ENCODE data around the gene SHBG. TPM values are rescaled to one million over a fixed set of nuclear protein-coding genes. Genes with fewer than 3 reads are reported as not detected.
A peak's percentile ranks its signal among the peaks of the same experiment; 100 is the strongest.
"Not testable (repeated sequence)": the region's sequence is repeated elsewhere in the genome, so short reads cannot be mapped to it uniquely, and the experiment has no call there.

The SHBG gene
- total RNA-seq, 2 experiments from 2014 or later = not detected

DNA sequence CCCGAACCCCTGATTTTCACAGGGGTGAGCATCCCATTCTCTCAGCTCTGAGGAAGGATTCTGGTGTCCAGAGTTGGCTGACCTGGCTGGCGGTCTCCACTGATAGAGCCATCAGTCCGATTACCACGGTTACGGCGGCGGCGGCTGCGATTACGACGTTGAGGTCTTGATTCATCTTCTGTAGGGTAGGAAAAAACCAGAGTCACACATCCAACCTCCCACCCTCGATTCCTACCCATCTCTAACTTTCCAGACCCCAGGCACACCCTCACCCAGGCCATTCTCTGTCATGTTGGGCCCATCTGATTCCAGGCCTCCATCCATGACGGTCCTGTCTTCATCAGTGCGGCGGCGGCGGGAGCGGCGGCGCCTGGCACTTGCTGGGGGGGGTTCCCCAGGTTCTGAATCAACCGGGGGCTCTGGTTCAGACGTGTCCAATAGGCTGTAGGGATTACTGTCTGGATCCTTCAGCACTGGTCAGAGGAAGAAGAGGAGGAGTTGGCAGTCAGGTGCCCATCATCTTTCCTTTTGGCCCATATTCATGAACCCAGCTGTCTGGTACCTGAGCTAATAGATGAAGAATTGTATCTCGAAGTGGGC is 37.4 kb upstream of the SHBG start:
- TF ChIP-seq, protein P1, sequence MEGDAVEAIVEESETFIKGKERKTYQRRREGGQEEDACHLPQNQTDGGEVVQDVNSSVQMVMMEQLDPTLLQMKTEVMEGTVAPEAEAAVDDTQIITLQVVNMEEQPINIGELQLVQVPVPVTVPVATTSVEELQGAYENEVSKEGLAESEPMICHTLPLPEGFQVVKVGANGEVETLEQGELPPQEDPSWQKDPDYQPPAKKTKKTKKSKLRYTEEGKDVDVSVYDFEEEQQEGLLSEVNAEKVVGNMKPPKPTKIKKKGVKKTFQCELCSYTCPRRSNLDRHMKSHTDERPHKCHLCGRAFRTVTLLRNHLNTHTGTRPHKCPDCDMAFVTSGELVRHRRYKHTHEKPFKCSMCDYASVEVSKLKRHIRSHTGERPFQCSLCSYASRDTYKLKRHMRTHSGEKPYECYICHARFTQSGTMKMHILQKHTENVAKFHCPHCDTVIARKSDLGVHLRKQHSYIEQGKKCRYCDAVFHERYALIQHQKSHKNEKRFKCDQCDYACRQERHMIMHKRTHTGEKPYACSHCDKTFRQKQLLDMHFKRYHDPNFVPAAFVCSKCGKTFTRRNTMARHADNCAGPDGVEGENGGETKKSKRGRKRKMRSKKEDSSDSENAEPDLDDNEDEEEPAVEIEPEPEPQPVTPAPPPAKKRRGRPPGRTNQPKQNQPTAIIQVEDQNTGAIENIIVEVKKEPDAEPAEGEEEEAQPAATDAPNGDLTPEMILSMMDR (IDR thresholded peaks at IDR 0.05) = no peak
- Mint-ChIP-seq H3K4me1 (ENCODE audit: low read depth) (no peaks in the 10 kb centered on the region), H3K27ac (no peak overlapping the region), H3K36me3 (ENCODE audit: low read depth) (peaks cover 55% of the 10 kb centered on the region), H3K9me3 (no peaks in the 10 kb centered on the region), H3K4me3 (no peak overlapping the region), H3K27me3 (no peaks in the 10 kb centered on the region)
- ATAC-seq = no peak
- intact Hi-C loops (cut with micrococcal nuclease) = no loop called here
- DNase-seq = no peak
- POLR2A ChIA-PET = interaction anchor here (0.8 to 1.5 kb wide), 3 partner anchors 12 to 94 kb away, joined by 3 read pairs; partner anchors contain the start of gene CD68
- CTCF ChIA-PET = interaction anchor here (0.6 to 1.1 kb wide), 3 partner anchors 26 to 81 kb away, joined by 3 to 5 read pairs (median 3); no protein-coding TSS in a partner anchor

DNA sequence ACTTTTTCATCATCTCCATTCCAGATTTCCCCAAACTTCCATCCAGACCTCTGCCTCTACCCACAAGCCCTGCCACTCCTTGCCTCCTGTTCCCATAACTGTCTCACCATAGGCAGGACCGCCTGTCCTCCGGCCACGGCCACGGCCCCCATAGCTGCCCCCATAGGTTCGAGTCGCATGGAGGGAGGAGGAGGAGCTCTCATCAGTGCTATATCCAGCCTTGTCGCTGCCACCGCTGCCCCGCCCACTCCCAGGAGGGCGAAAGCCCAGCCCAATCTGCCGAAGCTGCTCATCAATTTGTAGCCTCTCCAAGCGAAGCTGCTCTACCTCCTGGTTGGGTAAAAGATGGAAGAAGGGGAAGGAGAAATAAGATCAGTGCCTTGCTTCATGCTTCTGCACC is 36.6 kb upstream of the SHBG start:
- H3K4me1 Mint-ChIP-seq (ENCODE audit: low read depth) = no peaks in the 10 kb centered on the region
- H3K27me3 Mint-ChIP-seq = no peaks in the 10 kb centered on the region
- DNase-seq (no peak), ATAC-seq (no peak)
- TF ChIP-seq, protein P1 (IDR thresholded peaks at IDR 0.05) = no peak
- H3K27ac Mint-ChIP-seq = peak overlapping the region; percentile 8
- peaks cover 47% of the 10 kb centered on the region for H3K36me3 Mint-ChIP-seq (ENCODE audit: low read depth)
- H3K4me3 Mint-ChIP-seq = no peak overlapping the region
- no peaks in the 10 kb centered on the region for H3K9me3 Mint-ChIP-seq
- ChIA-PET POLR2A (interaction anchor here (1.2 to 1.5 kb wide), 2 partner anchors 13 to 93 kb away, joined by 3 read pairs; no protein-coding TSS in a partner anchor), CTCF (interaction anchor here (0.8 to 2.1 kb wide), 2 partner anchors 33 to 94 kb away, joined by 3 to 7 read pairs; partner anchors contain the start of gene TP53)
- intact Hi-C loops (cut with micrococcal nuclease) = no loop called here

DNA sequence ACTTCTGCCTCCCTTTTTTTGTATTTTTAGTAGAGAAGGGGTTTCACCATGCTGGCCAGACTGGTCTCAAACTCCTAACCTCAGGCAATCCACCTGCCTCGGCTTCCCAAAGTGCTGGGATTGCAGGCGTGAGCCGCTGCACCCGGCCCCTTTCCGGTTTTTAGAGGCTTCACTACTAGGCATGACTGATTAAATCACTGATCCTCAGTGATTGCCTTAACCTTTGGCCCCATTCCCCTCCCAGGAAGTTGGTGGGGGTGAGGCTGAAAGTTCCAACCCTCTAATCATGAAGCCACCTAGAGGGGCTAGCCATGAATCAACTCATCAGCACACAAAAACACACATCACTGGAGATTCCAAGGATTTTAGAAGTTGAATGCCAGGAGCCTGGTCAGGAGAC is 32.4 kb upstream of the SHBG start:
- H3K27ac Mint-ChIP-seq; H3K9me3 Mint-ChIP-seq; intact Hi-C loops (cut with micrococcal nuclease); DNase-seq; ATAC-seq; POLR2A ChIA-PET; H3K4me3 Mint-ChIP-seq; H3K4me1 Mint-ChIP-seq (ENCODE audit: low read depth); H3K27me3 Mint-ChIP-seq: not testable (repeated sequence)
- CTCF ChIA-PET = interaction anchor here (0.6 kb wide), 2 partner anchors 13 to 82 kb away, joined by 3 read pairs; no protein-coding TSS in a partner anchor
- H3K36me3 Mint-ChIP-seq (ENCODE audit: low read depth) = peaks cover 41% of the 10 kb centered on the region

DNA sequence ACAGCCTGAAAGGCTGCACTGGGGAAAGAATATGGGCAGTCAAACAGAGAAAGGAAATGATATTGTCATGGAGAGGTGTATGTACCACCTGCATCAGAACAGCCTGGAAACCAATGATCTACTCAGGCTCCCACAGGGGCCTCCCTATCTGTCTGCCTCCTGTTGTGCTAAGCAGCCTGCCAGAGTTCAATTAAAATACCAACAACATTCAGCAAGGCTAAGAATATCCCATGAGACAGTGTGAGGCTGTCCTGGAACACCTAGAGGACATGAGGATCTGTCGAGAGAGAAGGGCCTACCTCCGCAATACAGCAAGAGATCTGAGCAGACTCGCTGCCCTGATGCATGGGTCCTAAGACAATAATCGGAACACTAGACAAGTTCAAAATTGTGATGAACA is 23.7 kb upstream of the SHBG start:
- H3K27me3 Mint-ChIP-seq = no peaks in the 10 kb centered on the region
- TF ChIP-seq, protein P1 (IDR thresholded peaks at IDR 0.05) = no peak
- no peak for DNase-seq
- intact Hi-C loops (cut with micrococcal nuclease) = no loop called here
- no peak overlapping the region for H3K4me3 Mint-ChIP-seq
- CTCF ChIA-PET = interaction anchor here (0.9 to 1.1 kb wide), 2 partner anchors 9 to 18 kb away, joined by 3 to 4 read pairs; no protein-coding TSS in a partner anchor
- POLR2A ChIA-PET = interaction anchor here (0.7 to 1.5 kb wide), 2 partner anchors 8 to 73 kb away, joined by 3 to 4 read pairs; no protein-coding TSS in a partner anchor
- peaks cover 15% of the 10 kb centered on the region for H3K4me1 Mint-ChIP-seq (ENCODE audit: low read depth)
- ATAC-seq = no peak
- H3K9me3 Mint-ChIP-seq = no peaks in the 10 kb centered on the region
- peaks cover 19% of the 10 kb centered on the region for H3K36me3 Mint-ChIP-seq (ENCODE audit: low read depth)
- no peak overlapping the region for H3K27ac Mint-ChIP-seq

DNA sequence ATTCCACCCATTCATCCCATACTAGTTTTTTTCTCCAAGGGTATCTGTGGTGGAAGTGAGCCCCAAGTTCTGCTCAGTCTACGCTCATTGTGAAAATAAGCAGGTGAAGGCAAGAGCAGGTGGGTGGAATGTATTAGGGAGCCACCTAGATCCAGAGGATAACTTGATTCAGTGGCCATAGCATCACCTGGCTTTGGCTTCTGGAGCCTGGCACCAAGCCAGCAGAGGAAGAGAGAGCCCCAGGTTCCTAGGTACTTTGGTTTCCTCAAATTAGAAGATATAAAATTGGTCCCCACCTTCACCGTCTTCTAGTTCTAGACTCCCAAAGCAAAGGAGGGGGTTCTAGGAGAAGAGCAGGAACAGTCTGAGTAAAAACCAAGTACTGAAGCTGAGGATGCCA is 19.3 kb upstream of the SHBG start:
- intact Hi-C loops (cut with micrococcal nuclease) = no loop called here
- H3K4me1 Mint-ChIP-seq (ENCODE audit: low read depth) = peaks cover 37% of the 10 kb centered on the region
- TF ChIP-seq, protein P1 (IDR thresholded peaks at IDR 0.05) = no peak
- no peaks in the 10 kb centered on the region for H3K9me3 Mint-ChIP-seq
- peaks cover 7% of the 10 kb centered on the region for H3K36me3 Mint-ChIP-seq (ENCODE audit: low read depth)
- POLR2A ChIA-PET = interaction anchor here (1.9 kb wide), 1 partner anchor 15 kb away, joined by 7 read pairs; no protein-coding TSS in a partner anchor
- H3K27me3 Mint-ChIP-seq = no peaks in the 10 kb centered on the region
- DNase-seq = no peak
- ATAC-seq = no peak
- no peak overlapping the region for H3K27ac Mint-ChIP-seq
- CTCF ChIA-PET = interaction anchor here (1.0 kb wide), 1 partner anchor 13 kb away, joined by 3 read pairs; no protein-coding TSS in a partner anchor
- no peak overlapping the region for H3K4me3 Mint-ChIP-seq

All from activated CD8-positive, alpha-beta T cell treated with anti-CD3 and anti-CD28 coated beads for 36 hours (primary cell).